NCI-H2081 (cell line): ENCODE measurements around the gene CETP.
"Not testable (repeated sequence)": the region's sequence is repeated elsewhere in the genome, so short reads cannot be mapped to it uniquely, and the experiment has no call there.

Experiments
- DNase-seq, 2 experiments: peaks; one replicate each; lab custom pipeline; 2025; lab: John Stamatoyannopoulos, UW

CETP gene

GRCh38 chr16:56956076-56956475 lies 5.7 kb upstream of the CETP start:
- no peak for DNase-seq

GRCh38 chr16:56956756-56957155 lies 5.0 kb upstream of the CETP start:
- DNase-seq = no peak

- no peak for DNase-seq
Observed at GRCh38 chr16:56960681-56961281, 969 bp upstream of the CETP start.

GRCh38 chr16:56961386-56961785 lies 364 bp upstream of the CETP start:
- DNase-seq = no peak

- DNase-seq = no peak
Observed at GRCh38 chr16:56964243-56965148, 2.7 kb downstream of the CETP start.

- DNase-seq = no peak
Observed at GRCh38 chr16:56965149-56966092, 3.7 kb downstream of the CETP start.

- DNase-seq = no peak
Observed at GRCh38 chr16:56966093-56966475, 4.3 kb downstream of the CETP start.

- no peak for DNase-seq
Observed at GRCh38 chr16:56967733-56968132, 6.0 kb downstream of the CETP start.

- no peak for DNase-seq
Observed at GRCh38 chr16:56969769-56970168, 8.0 kb downstream of the CETP start.

GRCh38 chr16:56970934-56971767 lies 9.4 kb downstream of the CETP start:
- no peak for DNase-seq

- no peak for DNase-seq
Observed at GRCh38 chr16:56971768-56972043, 10.0 kb downstream of the CETP start.

- DNase-seq = no peak
Observed at GRCh38 chr16:56972403-56973293, 10.9 kb downstream of the CETP start.

- DNase-seq = no peak
Observed at GRCh38 chr16:56973294-56973689, 11.5 kb downstream of the CETP start.

GRCh38 chr16:56973899-56974298 lies 12.1 kb downstream of the CETP start:
- not testable (repeated sequence) for DNase-seq

GRCh38 chr16:56974549-56975300 lies 13.0 kb downstream of the CETP start:
- DNase-seq = no peak

- no peak for DNase-seq
Observed at GRCh38 chr16:56975714-56976113, 14.0 kb downstream of the CETP start.

GRCh38 chr16:56977216-56977615 lies 15.5 kb downstream of the CETP start:
- DNase-seq = no peak

- DNase-seq = no peak
Observed at GRCh38 chr16:56977823-56978430, 16.2 kb downstream of the CETP start.

GRCh38 chr16:56980201-56980535 lies 18.4 kb downstream of the CETP start:
- no peak for DNase-seq
